A204.1 (cell line): ENCODE results near the gene GUF1.

Experiments used
- FAIRE-seq: peaks from 2 replicates; lab custom pipeline; 2012; peaks lifted over from hg19 to GRCh38; lab: Jason Lieb, UNC

GUF1 gene, protein sequence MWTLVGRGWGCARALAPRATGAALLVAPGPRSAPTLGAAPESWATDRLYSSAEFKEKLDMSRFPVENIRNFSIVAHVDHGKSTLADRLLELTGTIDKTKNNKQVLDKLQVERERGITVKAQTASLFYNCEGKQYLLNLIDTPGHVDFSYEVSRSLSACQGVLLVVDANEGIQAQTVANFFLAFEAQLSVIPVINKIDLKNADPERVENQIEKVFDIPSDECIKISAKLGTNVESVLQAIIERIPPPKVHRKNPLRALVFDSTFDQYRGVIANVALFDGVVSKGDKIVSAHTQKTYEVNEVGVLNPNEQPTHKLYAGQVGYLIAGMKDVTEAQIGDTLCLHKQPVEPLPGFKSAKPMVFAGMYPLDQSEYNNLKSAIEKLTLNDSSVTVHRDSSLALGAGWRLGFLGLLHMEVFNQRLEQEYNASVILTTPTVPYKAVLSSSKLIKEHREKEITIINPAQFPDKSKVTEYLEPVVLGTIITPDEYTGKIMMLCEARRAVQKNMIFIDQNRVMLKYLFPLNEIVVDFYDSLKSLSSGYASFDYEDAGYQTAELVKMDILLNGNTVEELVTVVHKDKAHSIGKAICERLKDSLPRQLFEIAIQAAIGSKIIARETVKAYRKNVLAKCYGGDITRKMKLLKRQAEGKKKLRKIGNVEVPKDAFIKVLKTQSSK

DNA sequence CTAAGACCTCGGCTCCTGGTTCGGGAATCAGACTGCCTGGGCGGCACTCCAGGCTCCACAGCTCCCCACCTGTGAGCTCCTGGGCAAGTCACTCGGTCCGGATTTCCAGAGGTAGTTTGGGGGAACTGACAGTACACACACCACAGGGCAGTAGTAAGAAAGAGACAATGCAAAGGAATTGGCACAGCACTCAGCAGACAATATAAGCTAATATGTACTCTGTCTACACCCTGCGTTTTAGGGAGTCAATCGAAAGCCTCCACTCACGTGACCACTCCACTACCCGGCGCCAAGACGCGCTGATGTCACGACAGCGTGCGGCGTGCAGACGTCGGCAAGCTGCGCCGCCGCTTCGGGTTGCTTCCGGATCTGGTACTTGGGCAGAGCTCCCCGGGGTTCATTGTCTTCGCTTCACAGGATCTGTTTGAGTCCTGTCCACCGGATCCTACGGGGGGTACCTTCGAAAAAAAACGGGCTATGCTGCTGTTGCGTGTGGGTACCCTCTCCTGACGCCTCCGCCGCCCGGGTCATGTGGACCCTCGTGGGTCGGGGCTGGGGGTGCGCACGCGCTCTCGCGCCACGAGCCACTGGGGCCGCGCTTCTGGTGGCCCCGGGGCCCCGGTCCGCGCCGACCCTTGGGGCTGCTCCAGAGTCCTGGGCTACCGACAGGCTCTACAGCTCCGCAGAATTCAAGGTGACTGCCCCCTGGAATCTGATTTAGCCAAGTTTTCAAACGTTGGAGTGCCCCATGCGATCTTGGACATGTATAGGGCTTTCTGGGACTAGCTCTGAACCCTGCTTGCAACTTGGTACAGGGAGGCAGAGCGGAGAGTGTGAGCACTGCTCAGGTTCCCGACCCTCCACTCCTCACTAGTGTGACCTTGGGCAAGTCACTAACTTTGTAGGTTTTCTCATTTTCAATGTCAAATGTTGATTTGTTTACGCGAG is at the start of gene GUF1:
Gene GUF1, plus strand, starts transcription at position 327 of the 948 bp plus-strand sequence. Its CDS starts 203 bp downstream, at position 530.
- no peak for FAIRE-seq

DNA sequence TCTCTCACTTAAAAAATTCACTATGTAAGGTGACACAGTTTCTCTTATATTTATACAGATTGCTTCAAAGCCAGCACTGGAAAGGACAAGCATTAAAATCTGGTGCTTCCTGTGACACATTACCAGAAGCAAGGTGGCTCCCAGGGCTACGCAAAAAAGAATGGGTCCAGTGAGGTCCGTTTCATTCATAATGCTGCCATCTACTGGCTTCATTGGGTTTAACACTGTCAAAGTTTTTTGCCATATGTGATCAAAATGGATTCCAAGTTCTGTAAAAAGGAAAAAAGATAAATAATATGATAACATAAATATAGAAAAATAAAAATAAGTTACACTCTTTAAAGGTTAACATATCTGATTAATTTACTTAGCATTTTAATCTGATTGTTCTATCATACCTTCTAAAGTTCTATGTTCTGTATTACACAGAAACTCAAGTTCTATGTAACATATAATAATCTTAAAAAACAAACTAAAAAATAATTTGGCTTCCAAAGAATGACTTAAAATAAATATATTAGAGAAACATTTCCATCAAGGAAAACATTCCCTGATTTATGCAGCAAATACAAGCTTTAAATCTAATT is 48.8 kb upstream of the GUF1 start:
- FAIRE-seq, result peak; percentile 97

DNA sequence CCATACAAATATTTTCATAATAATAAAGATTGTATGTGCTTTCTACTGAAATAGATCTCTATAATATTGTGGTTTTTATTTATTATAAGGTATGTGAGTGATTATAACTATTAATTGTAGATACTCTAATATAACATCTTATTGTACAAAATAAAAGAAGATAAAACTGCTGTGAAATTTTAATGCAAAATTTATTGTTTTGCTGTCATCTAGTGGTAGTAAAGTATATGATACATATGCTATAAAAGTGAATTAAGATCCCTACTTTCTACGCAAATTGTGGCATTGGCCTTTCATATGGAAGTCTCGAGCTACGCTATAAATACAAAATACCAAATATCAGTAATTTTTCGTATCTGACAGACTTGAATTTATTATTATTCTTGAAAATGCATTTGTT is 46.1 kb upstream of the GUF1 start:
- FAIRE-seq, result peak; percentile 91

DNA sequence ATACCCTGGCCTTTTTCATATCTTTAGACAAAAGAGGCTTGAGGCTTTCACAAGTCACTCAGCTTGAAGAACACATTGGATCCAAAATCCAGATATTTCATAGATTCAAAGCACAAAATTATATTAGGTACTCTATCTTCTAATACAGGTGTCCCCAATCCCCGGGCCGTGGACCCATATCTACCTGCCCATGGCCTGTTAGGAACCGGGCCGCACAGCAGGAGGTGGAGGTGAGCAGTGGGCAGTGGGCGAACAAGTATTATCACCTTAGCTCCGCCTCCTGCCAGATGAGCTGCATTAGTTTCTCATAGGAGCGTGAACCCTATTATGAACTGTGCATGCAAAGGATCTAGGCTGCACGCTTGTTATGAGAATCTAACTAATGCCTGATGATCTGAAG is 45.5 kb upstream of the GUF1 start:
- no peak for FAIRE-seq

DNA sequence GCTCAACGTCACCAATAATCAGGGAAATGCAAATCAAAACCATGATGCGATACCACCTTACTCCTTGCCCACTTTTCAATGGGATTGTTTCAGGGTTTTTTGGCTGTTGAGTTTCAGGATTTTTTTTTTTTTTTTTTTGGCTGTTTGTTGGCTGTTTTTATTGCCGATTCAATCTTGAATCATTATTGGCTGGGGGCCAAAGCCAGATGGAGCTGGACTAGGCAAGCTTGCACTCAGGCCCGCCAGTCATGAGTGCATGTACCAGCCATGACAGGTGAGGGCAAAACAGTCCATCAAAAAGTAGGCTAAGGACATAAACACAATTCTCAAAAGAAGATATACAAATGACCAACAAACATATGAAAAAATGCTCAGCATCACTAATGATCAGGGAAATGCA is 40.1 kb upstream of the GUF1 start:
- FAIRE-seq, result no peak

DNA sequence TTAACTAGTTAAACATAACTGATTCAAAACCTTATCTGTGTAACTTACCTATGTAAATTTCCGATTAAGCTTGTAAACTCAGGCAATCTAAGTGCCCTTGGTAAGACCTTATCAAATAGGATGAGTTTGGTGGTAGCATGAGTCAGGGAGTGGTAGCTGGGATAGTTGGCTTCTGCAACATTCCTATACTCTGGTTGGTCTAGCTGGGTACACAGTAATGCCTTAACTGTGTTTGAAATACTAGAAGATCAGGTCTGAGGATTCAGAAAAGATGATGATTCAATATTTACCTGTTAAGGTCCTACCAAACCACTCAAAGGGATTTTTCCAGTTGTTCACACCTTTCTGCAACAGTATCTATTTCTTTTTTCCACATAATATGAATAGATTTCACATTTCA is 32.1 kb upstream of the GUF1 start:
- no peak for FAIRE-seq

DNA sequence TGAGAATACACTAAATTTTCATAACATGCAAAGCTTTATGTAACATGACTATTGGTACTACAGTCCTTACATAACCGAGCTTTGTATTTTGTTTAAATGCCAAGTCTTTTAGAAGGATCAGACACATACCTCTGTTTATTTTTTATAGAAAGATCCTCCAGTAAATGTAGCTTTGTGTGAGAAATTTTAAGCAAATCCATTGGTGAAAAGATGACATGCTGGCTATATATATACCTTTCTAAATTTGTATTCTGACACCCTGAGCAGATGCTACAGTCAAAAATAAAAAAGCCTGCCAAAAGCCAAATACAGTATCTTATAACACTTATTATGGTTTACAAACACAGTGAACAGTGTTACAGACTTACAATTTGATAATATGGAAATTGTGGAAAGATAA is 26.8 kb upstream of the GUF1 start, which contains the start of gene YIPF7:
Gene YIPF7, minus strand, starts transcription at position 201 of the 400 bp plus-strand sequence. CDS start 1,525 bp downstream, outside the sequence.
- FAIRE-seq, result no peak

DNA sequence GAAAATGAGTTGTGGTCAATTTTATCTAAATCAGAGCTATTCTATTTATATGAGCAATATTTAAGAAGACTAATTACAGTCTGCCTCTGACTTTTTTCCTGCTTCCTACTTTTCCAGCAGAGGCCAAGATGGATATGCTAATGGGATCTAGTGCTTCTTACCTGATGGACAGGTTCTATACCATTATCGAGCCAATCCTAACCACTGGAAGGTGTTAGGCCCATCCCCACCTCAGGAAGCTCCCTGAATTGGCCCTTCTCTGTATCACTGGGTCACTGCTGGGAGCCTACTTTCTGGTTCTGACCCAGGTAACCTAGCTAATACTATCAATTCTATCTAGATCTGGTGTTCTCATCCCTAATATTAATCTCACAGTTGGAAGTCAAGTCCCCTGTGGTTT is 26.2 kb upstream of the GUF1 start:
- no peak for FAIRE-seq

DNA sequence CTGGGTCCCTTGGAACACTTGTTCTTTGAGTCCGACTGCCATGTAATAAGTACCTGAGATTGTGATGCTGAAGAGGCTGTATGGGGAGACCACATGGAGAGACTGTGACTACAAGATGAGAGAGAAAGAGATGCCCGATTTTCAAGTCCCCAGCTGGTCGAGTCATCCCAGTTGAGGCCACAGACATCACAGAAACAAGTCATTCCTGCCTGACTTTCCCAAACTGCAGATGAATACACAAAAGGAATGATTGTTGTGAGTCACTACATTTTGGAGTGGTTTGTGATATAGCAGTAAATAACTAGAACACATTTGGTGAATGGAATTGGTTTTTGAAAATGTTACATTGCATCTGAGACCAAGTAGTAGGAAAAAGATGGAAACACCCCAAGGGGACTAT is 17.8 kb upstream of the GUF1 start:
- no peak for FAIRE-seq

DNA sequence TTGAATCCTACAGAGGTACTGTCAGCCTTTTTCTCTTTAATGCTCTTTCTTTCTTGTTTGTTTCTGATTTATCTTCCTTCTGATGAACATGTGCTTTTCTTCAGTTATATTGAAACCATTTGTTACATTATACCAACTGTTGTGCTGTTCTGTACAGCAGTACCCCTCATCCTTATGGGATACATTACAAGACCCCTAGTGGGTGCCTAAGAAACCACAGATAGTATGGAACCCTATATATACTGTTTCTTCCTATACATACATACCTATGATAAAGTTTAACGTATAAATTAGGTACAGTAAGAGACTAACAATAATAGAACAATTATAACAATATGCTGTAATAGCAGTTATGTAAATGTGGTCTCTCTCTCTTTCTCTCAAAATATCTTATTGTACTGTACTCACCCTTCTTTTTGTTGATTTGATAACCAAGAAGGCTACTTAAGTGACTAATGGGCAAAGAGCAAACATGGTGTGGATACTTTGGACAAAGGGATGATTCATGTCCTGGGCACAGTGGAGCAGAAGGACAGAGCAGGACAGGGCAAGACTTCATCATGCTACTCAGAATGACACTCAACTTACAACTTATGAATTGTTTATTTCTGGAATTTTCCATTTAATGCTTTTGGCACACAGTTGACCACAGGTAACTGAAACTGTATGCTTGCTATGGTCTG is 16.1 kb upstream of the GUF1 start:
- no peak for FAIRE-seq

DNA sequence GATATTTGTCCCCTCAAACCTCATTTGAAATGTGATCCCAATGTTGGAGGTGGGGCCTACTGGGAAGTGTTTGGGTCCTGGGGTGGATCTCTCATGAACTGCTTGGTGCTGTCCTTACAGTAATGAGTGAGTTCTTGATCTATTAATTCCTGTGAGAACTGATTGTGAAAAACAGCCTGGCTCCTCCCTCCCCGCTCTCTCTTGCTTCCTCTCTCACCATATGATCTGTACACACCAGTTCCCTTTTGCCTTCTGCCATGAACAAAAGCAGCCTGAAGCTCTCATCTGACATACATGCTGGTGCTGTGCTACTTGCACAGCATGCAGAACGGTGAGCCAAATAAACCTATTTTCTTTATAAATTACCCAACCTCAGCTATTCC is 15.6 kb upstream of the GUF1 start:
- FAIRE-seq, result no peak

DNA sequence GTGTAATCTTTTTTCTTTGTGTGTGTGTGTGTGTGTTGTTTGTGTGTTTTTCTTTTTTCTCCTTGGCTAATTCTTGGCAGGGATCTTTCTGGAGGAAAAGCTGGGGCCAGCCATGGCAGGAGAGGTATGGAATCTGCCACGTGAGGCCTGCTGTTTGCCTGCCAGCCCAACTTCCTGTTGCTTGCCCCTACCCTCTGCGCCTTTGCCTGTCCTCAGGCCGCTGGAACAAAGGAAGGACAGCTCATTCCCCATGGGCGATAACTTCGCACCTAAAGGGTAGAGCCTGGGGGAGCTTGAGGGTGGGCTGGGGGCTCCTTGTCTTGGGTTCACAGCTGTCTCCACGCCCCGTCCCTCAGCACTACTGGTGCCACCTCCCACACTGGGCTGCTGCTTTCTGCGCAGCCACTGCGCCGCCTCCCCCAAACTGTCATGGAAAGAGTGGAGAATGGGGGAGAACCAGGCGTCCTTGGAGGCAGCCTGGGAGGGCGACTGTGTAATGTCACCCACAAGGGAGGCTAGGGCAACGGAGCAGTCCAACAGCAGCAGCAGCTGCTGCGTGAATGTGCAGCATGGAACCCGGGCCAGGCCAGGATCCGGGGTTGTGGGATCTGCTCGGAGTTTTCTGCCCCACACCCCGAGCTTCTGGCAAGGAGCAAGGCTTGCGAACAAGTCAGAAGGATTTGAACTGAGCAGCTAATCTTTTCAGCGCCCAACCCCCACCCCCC is 14.5 kb upstream of the GUF1 start:
- FAIRE-seq, result no peak

DNA sequence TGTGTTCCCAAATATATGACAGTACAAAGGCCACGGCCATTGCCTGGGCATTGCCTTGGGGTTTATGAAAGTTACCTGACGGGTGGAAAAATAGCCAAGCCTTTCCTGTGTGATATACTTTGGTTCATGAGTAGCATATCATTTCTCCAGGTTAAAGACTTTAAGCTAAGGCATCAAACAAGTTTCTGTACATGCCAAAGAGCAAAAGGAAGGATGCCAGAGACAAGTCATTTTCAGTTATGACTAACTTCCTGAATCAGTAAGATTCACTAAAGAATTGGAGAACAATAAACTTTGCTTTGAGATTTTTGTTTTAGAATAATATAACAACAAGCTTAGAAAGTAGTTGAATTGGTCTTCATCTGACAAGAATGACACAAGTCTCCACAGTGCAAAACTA is 9.7 kb upstream of the GUF1 start:
- FAIRE-seq, result no peak

DNA sequence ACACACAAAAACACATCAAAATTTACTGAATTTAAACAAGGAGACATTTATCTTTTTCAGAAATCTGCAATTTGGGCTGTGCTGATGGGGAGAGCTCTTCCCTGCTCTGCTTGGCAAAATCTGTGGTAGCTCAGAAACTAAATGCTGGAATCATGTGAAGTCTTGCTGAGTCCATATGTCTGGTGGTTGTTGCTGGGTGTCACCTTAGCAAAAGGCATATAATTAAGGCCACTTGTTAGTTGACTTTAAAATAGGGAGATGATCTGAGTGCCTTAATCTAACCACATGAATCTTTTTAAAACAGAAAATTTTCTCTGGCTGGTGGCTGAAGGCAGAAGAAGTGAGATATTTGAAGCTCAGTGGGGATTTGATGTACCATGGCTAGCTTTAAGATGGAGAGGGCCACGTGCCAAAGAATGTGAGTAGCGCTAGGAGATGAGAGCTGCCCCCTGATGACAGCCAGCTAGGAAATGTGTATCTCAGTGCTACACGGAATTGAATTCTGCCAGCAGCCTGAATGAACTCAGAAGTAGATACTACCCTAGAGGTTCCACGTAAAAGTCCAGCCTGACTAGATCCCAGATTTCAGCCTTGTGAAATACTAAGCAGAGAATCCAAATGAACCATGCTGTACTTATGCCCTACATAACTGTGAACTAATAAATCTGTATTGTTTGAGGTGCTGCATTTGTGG is 7.6 kb upstream of the GUF1 start:
- FAIRE-seq, result no peak

DNA sequence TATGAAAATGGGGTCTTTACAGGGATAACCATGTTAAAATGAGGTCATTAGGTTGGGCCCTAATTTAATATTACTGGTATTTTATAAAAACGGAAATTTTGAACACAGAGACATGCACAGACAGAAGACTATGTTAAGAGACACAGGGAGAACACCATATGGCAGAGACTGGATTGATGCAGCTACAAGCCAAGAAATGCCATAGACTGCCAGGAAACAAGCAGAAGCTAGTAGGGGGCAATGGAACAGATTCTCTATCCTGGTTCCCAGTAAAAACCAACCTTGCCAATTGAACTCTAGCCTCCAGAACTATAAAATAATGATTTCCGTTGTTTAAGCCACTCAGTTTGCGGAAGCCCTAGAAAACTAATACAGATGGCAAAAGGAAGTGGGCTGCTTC is 6.6 kb upstream of the GUF1 start:
- FAIRE-seq, result no peak

DNA sequence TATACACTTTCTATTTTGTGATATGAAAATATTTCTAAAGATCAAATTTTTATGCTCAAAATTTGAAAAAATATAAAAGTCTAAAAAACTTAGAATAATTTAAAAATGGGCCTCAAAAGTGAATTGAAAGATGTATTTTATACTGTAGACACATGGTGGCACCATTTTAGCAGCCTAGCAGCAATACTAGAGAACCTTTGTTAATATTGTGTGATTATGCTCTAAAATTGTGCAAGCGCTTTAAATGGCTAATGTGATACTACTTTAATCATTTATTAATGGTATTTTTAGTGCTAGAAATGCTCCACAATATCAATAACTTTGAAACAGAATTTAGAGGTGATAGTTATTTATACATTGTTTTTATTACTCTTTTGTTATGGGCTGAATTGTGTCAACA is 3.7 kb upstream of the GUF1 start:
- peak; percentile 92 for FAIRE-seq

DNA sequence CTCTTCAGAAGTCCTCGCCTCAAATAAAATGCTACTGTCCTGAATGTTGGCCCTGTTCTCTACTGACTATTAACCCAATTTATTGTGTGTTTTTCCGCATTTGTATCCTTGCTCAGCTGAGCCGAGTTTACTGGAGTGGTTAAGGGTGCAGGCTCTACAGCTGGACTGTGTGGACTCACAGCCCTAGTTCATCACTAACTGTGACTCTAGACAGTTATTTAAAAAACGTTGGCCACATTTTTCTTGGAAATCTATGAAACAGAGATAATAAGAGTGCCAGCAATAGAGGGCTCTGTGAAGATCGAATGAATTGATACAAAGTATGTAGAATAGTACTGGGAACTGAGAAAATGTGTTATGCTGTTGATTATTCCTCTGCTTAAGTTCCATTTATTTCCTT is 2.9 kb upstream of the GUF1 start:
- FAIRE-seq, result no peak

DNA sequence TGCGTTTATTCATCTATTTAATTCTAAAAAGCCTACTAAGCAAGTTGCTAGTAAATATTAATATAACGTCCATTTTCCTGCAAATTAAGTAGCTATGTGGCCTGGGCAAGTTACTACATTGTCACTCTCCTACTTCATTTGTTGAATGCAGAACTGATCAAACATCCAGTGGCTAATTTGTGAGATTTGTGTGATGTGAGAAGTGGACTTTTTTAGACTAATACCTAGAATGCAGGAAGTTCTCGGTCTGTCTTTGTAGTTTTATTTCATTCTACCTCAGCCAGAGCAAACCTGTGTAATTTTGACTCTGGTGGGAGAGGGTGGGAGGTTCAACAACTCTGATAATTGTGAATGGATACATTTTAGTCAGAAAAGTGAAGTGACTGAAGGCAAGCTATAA is 840 bp downstream of the GUF1 start:
- no peak for FAIRE-seq

DNA sequence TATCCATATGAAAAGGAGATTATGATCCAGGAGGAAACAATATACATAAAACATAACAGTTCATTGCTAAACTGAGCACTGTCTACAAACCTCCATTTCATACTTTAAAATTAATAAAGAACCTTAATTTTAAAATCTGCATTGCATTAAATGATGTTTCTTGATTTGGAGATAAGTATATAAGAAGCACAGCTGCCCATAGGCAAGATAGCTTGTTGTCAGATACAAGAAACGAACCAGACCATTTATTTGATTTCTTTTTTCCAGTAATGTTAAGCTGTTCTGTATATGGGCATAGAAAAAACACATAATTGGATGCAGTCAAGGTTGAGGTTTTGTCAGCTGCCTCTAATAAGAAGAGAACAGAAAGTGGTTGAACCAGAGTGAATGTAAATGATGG is 6.4 kb downstream of the GUF1 start:
- FAIRE-seq, result no peak

DNA sequence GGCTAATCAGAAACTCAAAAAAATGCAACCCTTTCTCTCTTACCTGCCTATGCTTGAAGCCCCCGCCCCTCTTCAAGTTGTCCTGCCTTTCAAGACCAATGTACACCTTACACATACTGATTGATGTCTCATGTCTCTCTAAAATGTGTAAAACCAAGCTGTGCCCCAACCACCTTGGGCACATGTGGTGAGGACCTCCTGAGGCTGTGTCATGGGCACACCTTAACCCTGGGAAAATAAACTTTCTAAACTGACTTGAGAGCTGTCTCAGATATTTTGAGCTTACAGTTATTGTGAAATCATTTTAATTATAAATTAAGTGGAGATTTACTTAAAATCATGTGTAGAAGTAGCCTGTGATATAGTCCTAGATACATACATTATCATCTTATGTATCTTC is 22.2 kb downstream of the GUF1 start:
- no peak for FAIRE-seq
